Bronchial epithelial cell (primary cell): ENCODE results near the gene PABPC1L2B. TPM values are rescaled to one million over a fixed set of nuclear protein-coding genes. Genes with fewer than 3 reads are reported as not detected.
"Not testable (repeated sequence)": the region's sequence is repeated elsewhere in the genome, so short reads cannot be mapped to it uniquely, and the experiment has no call there.

ENCODE experiments used
- DNase-seq: peaks from one replicate; pipeline ENCODE4 v3.0.0-alpha.2; 2010; ENCODE audit warnings: low read depth
- FAIRE-seq: peaks from 2 replicates; lab custom pipeline; 2011; peaks lifted over from hg19 to GRCh38; lab: Jason Lieb, UNC
- H3K27me3 ChIP-seq: 2 replicates; pipeline ENCODE4 v1.5.1; 2011; ENCODE audit warnings: low read length; ENCODE audit not compliant: control insufficient read depth, insufficient read depth
- H3K36me3 ChIP-seq: 2 replicates; pipeline ENCODE4 v1.5.1; 2011; ENCODE audit warnings: low read length; ENCODE audit not compliant: control insufficient read depth, insufficient read depth
- H3K4me3 ChIP-seq: 2 replicates; pipeline ENCODE4 v1.5.1; 2011; ENCODE audit warnings: mild to moderate bottlenecking, low read depth, low read length, control low read depth
- CTCF ChIP-seq: IDR thresholded peaks from 2 replicates; pipeline ENCODE4 v1.5.1; 2011; ENCODE audit warnings: mild to moderate bottlenecking, moderate library complexity, low read length, control low read depth, inconsistent platforms; ENCODE audit not compliant: insufficient read depth, severe bottlenecking
- total RNA-seq: library from RNA; depleted of rRNA; stranded (reverse); fragments of >200 nt; gene quantifications from 2 replicates; pipeline ENCODE4 v1.2.1, GENCODE V29; 2014

Gene PABPC1L2B
- total RNA-seq: not detected in 2 replicates

GRCh38 chrX:73002733-73003132 lies at the start of gene PABPC1L2B:
Gene PABPC1L2B (plus strand): TSS chrX:73002939. CDS start chrX:73003643, 704 bp downstream.
- not testable (repeated sequence) for H3K27me3 ChIP-seq, DNase-seq, H3K36me3 ChIP-seq, H3K4me3 ChIP-seq, FAIRE-seq

- not testable (repeated sequence) for H3K27me3 ChIP-seq, DNase-seq, H3K4me3 ChIP-seq, H3K36me3 ChIP-seq, FAIRE-seq
Measured at GRCh38 chrX:72959971-72960370, 42.8 kb upstream of the PABPC1L2B start.

- FAIRE-seq, DNase-seq, H3K27me3 ChIP-seq, H3K4me3 ChIP-seq, H3K36me3 ChIP-seq: not testable (repeated sequence)
Measured at GRCh38 chrX:72971859-72972258, 30.9 kb upstream of the PABPC1L2B start.

GRCh38 chrX:72974885-72975284 lies 27.9 kb upstream of the PABPC1L2B start:
- H3K36me3 ChIP-seq, H3K27me3 ChIP-seq, FAIRE-seq, H3K4me3 ChIP-seq, DNase-seq: not testable (repeated sequence)

- not testable (repeated sequence) for H3K4me3 ChIP-seq, DNase-seq, H3K27me3 ChIP-seq, FAIRE-seq, H3K36me3 ChIP-seq
Measured at GRCh38 chrX:72980894-72981469, 21.8 kb upstream of the PABPC1L2B start.

GRCh38 chrX:73004032-73004431 lies 1.3 kb downstream of the PABPC1L2B start:
- H3K36me3 ChIP-seq, H3K4me3 ChIP-seq, H3K27me3 ChIP-seq, FAIRE-seq, DNase-seq: not testable (repeated sequence)

- DNase-seq: no peak
- Histone ChIP-seq H3K36me3 (no peaks in the 10 kb centered on the region), H3K4me3 (no peak overlapping the region), H3K27me3 (no peaks in the 10 kb centered on the region)
- TF ChIP-seq CTCF: no peak
- FAIRE-seq: no peak
Measured at GRCh38 chrX:73021361-73022092, 18.8 kb downstream of the PABPC1L2B start.

- not testable (repeated sequence) for H3K27me3 ChIP-seq, DNase-seq, FAIRE-seq, H3K36me3 ChIP-seq, H3K4me3 ChIP-seq
Measured at GRCh38 chrX:73022093-73022445, 19.3 kb downstream of the PABPC1L2B start.

GRCh38 chrX:73028876-73029275 lies 26.1 kb downstream of the PABPC1L2B start:
- DNase-seq (no peak), FAIRE-seq (no peak)
- no peak overlapping the region for H3K4me3 ChIP-seq
- H3K27me3 ChIP-seq: no peaks in the 10 kb centered on the region
- H3K36me3 ChIP-seq: no peaks in the 10 kb centered on the region
- no peak for TF ChIP-seq CTCF

Other genes starting within 250 kb of the PABPC1L2B start
- gene DMRTC1B, start 226.0 kb upstream of the PABPC1L2B start, total RNA-seq: not detected in 2 replicates
- gene FAM236B, start 220.3 kb upstream of the PABPC1L2B start, total RNA-seq: not detected in 2 replicates
- not detected in 2 replicates for gene FAM236D, start 194.7 kb upstream of the PABPC1L2B start, total RNA-seq
- not detected in 2 replicates for gene FAM236C, start 90.3 kb upstream of the PABPC1L2B start, total RNA-seq
- gene FAM236A, start 64.7 kb upstream of the PABPC1L2B start, total RNA-seq: not detected in 2 replicates
- gene DMRTC1, start 59.1 kb upstream of the PABPC1L2B start, total RNA-seq: not detected in 2 replicates
- gene PABPC1L2A, start 76.6 kb downstream of the PABPC1L2B start, total RNA-seq: not detected in 2 replicates
- gene NAP1L2, start 211.9 kb downstream of the PABPC1L2B start, total RNA-seq: 0.26 and 0.38 TPM in 2 replicates